AG20443 (cell line): ENCODE data around the gene NEK5.

ENCODE experiments used
- DNase-seq: peaks from one replicate; pipeline ENCODE4 v3.0.0; 2012; ENCODE audit warnings: low spot score, mixed read lengths

Gene NEK5

DNA sequence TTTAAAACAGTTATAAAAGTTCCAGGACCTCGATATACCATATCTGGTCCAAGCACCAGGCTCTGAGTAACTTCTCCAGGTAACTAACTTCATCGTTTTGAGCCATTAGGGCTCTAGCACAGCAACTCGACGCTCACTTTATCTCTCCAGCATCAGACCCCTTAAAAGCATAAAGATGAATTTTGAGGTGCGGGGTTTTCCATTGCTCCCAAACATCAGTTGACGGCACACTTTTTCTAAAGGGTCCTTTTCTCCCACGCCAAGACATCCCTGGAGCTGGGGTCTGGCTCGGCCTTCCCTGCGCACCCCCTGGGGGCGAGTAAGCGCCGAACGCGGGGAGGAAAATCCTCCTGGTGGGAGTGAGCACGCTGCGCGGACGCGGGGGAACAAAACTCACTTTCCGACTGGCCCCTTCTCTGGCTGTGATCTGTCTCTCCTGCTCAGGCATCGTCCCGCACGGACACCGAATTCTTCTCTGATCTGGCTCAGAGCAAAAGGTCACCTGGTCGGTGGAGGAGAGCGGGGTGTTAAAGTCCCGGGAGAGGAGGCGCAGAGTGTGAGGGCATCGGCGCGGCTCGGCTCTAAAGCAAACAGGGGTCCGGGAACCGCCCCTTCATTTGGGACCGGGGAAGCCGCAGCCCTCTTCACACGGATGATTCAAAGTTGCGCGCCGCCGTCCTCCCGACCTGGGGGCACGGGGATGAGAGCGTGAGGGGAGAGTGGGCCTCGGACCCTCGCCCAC is 117.8 kb downstream of the NEK5 start, which contains the start of gene ATP7B:
ATP7B (minus strand) TSS at position 561 of the 742 bp plus-strand sequence; CDS start at position 448, 113 bp downstream.
- peak; percentile 39 for DNase-seq

GRCh38 chr13:52009946-52010345 is 118.9 kb downstream of the NEK5 start:
- no peak for DNase-seq

DNA sequence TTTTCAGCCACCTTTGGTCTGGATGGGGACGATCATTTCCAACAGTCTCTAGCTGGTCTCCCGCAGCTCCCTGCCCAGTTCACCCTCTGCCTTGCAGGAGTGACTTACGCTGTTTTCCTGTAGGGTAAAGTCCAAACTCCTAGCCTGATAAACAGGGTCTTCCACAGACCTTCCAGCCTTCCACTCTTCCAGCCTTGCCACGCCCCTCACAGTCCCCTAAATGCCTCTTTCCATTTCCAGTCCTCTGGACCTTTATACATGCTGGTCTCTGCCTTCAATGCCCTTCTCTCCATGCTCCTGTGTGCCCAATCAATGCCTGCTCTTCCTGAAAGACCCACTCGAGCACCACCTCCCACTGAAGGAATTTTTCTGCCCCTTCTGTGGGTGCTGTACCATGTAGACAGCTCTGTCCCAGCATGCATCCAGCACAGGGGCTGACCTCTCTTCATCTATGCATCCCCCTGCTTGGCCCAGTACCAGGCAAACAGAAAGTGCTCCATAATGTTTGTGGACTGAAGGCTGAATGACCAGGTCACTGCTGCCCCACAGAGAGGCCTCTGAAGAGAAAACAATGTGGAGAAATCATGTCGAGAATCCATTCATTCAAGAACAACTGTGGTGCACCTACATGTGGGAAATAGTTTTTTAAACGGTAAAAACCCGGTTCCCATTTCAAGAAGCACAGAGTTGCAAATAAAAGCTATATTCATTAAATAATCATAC is 122.2 kb downstream of the NEK5 start:
- no peak for DNase-seq

DNA sequence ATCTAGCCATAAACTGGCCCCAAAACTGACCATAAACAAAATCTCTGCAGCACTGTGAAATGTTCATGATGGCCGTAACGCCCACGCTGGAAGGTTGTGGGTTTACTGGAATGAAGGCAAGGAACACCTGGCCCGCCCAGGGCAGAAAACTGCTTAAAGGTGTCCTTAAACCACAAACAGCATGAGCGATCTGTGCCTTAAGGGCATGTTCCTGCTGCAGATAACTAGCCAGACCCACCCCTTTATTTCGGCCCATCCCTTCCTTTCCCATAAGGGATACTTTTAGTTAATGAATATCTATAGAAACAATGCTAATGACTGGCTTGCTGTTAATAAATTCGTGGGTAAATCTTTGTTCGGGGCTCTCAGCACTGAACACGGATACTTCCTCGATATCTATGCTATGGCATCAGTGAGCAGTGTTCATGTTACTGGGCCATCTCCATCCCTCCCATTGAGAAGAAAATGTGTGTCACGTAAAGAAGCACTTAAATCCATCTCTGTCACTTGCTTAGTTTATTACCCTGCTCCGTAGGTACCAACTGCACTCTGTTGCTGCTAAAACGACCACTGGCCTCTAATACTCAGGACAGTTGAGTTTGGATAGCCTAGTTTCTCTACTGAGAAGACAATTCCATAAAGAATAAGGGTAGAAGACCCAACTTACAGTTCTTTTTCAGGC is 122.9 kb downstream of the NEK5 start:
- no peak for DNase-seq

GRCh38 chr13:52004511-52005170 is 124.2 kb downstream of the NEK5 start:
- no peak for DNase-seq

- no peak for DNase-seq
Observed at GRCh38 chr13:52003541-52003940, 125.3 kb downstream of the NEK5 start.

- no peak for DNase-seq
Observed at GRCh38 chr13:52002361-52002760, 126.5 kb downstream of the NEK5 start.

GRCh38 chr13:52001120-52001731 is 127.6 kb downstream of the NEK5 start:
- DNase-seq: peak; percentile 57

DNA sequence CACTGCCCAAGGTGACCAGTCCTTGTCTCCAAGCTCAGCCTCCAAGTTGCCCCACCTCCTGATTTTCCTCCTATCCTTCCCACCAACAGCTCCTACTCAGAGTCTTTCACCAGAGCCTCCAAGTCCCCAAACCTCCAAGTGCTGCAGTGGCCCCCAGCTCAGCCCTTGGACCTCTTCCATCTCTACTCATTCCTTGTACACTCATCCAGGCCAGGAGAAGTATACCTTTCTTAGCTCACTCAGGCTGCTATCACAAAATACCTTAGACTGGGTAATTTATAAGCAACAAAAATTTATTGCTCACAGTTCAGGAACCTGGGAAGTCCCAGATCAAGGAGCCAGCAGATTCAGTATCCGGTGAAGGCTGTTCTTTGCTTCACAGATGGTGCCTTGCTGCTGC is 129.0 kb downstream of the NEK5 start:
- DNase-seq: no peak

GRCh38 chr13:51999510-51999911 is 129.4 kb downstream of the NEK5 start:
- no peak for DNase-seq

DNA sequence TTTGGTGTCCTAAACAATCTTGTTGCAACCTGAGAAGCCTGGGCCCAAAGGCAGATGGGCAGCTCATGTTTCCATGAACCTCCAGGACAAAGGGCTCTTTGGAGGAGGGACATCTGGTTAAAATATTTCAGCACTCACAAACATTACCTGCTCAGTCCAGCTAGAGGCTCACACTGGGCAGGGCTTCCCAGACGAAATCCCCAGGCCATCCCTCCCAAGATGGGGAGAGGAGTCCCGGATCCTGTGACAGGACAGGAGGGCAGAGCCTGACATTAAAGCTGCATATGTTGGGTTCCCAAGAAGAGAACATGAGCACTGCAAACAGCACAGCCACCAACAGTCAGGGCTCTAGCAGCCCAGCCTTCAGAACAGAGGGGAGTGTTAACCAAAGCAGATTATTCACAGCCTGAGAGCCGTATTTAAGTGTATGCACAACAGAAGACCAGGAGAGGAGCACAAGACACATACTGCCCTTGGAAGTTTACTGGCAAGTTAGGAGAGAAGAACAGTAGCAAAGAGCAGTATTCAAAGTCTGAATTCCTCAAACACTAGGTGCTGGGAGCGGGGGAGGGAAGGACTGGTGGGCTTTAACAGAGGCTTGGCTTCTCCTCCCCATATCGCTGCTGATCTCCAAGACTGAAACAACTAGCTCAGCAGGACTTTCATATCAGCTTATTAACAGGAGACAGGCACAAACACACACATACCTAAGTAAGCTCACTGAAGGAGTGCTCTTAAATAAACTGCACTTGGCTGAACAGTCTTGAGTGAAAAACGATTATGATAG is 130.0 kb downstream of the NEK5 start:
- DNase-seq: no peak

DNA sequence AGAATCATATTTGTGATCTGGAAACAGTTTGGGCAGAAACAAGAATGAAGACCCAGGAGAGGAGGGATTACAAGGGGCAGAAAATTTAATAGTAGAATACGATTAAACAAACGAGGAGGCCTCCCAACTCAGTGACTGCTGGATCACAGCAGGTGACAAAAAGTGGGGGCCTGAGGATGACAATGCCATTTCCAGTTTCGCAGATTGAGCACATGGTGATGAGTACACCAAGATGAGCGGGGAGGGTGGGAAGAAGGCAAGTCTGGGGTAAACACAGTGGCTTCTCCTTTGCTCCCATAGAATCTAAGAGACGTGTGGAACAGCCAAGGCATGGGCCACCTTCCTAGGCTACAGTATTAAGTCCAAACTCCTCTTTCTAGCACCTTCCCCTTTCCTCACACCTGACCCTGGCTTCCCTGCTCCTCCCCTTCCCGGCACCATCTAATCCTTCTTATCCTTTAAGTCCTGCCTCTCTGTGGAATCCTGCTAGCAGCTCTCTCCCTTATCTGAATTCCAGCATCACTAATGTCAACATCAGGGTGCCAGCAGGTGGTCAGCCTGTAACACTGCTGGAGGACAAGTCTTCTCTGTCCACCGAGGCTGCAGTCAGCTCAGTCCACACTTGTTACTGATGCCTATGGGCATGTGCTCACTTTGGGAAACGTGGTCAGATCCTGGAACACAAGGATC is 131.1 kb downstream of the NEK5 start:
- DNase-seq: no peak

DNA sequence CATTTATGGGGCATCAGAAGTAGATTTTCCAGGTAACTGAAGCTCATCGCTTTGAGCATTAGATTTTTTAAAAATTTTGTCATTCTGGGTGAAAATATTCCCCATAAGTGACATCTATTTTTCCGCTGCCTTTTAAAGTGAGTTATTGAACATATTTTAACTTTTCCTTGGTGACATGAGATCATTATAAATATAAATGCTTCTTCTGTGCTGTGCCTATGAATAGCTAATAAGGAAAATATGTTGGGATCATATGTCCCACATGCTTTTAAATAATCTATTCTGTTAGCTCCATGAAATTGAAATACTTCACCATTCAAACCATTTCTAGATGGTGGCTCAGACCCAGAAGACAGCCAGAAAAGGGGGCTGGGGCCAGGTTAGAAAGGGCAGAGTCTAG is 131.7 kb downstream of the NEK5 start:
- no peak for DNase-seq

DNA sequence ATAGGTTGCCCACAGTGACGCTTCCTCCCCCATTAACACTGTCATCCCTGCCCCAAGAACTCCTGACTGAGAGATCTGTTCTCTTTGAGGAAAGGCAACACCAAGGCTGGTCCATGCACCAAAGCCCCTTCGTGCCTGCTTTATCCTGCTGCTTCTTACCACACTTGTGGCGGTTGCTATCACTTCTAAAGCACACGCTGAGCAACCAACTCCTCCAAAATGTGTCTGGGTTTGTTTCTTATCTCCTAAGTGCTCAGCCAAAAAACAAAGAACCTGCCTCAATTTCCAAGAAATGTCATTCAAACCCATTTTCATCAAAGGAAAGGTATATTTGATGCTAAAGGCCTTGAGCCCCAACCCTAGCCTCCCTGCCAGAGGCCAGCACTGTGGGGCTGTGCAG is 132.2 kb downstream of the NEK5 start:
- no peak for DNase-seq

DNA sequence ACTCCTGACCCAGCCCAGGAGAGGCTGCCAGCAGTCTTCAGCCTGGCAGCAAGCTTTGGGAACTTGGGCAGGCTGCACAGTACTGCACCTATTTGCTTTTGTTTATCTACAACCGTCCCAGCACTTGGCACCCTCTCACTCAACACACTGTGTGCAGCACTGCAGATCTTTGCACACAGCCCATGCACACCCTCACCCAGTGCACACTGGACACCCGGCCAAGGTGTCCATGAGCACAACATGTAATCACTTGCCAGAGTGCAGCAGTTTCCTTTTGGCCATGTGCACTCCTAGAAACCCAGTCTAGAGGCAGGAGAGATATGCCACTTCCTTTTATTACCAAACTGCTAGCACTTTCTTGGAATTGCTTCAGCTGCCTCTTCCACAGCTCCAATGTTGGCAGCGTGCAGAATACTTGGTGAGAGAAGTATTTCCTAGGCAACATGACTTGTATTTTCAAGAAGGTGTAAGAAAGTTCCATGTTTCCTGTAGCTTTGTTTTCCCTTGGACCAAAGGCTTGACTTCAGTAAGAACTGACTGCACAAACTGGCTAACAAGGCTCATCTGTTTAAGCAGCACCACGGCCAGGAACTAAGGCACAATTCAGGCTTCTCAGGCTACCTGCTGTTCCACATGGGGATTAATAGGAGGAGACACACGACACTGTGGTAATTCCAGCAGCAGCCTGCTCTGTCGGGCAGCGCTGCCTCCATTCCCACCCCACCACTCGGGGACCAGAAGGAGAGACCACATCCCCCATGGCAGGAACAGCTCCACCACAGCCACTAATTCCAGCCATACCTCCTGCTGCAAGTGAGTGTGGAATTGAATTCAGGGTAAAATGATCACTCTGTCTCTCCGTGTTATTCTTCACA is 133.0 kb downstream of the NEK5 start:
- peak; percentile 30 for DNase-seq

GRCh38 chr13:51993713-51994112 is 135.2 kb downstream of the NEK5 start:
- DNase-seq: no peak

- no peak for DNase-seq
Observed at GRCh38 chr13:51988988-51989618, 139.8 kb downstream of the NEK5 start.
